Activated CD4-positive, alpha-beta T cell treated with anti-CD3 and anti-CD28 coated beads, Interleukin-2, amount 10 ng/mL, durations not matched to agents 7 days and 5 days (primary cell): ENCODE results near the gene GLIS2. TPM values are rescaled to one million over a fixed set of nuclear protein-coding genes. Genes with fewer than 3 reads are reported as not detected.
"Not testable (repeated sequence)": the region's sequence is repeated elsewhere in the genome, so short reads cannot be mapped to it uniquely, and the experiment has no call there.

ENCODE experiments used
- CTCF ChIA-PET: fragments of 350-600 bp; sonication (Branson Sonifier 250); formaldehyde crosslinking; loops from one replicate; lab custom pipeline; 2021; ENCODE audit warnings: antibody characterized with exemption; lab: Charles Lee
- POLR2A ChIA-PET: fragments of 350-600 bp; sonication (Branson Sonifier 250); formaldehyde crosslinking; loops from one replicate; lab custom pipeline; 2021; ENCODE audit warnings: antibody characterized with exemption; lab: Charles Lee
- DNase-seq: peaks from one replicate; pipeline ENCODE4 v3.0.0-alpha.2; 2020
- H3K27ac Mint-ChIP-seq: one replicate; pipeline ENCODE4 v1.8.0; 2021; ENCODE audit warnings: mild to moderate bottlenecking, moderate library complexity, mixed read lengths
- H3K27me3 Mint-ChIP-seq: one replicate; pipeline ENCODE4 v1.8.0; 2021; ENCODE audit warnings: mixed read lengths
- H3K36me3 Mint-ChIP-seq: one replicate; pipeline ENCODE4 v1.8.0; 2021; ENCODE audit warnings: low read depth, mixed read lengths
- H3K4me1 Mint-ChIP-seq: one replicate; pipeline ENCODE4 v1.8.0; 2021; ENCODE audit warnings: mixed read lengths
- H3K4me3 Mint-ChIP-seq: one replicate; pipeline ENCODE4 v1.8.0; 2021; ENCODE audit warnings: mild to moderate bottlenecking, moderate library complexity, mixed read lengths
- H3K9me3 Mint-ChIP-seq: one replicate; pipeline ENCODE4 v1.8.0; 2021; ENCODE audit warnings: mixed read lengths
- total RNA-seq, 2 experiments: library from RNA; stranded (reverse); gene quantifications; one replicate each; pipeline ENCODE4 v1.2.3, GENCODE V29; 2021

Gene GLIS2
- total RNA-seq, 2 experiments from 2014 or later = 0.12 to 0.17 TPM

DNA sequence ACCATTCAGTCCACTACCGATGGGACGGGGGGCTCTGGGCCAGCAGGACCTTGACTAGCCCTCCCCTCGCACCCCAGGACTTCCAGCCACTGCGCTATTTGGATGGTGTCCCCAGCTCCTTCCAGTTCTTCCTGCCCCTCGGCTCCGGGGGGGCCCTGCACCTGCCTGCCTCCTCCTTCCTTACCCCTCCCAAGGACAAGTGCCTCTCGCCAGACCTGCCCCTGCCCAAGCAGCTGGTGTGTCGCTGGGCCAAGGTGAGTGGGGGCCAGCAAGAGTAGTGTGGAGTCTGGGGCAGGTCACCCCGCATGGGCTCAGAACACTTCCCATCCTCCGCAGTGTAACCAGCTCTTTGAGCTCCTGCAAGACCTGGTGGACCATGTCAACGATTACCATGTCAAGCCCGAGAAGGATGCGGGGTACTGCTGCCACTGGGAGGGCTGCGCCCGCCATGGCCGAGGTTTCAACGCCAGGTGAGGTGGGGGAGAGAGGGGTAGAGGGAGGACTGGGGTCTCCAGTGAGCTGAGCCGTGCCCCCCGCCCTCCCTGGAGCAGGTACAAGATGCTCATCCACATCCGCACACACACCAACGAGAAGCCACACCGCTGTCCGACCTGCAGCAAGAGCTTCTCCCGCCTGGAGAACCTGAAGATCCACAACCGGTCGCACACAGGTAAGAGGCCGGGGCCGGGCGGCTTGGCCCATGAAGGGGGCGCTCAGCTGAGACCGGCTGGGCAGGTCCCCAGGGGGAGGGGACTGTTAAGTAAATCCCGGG lies 19.0 kb downstream of the GLIS2 start:
- Mint-ChIP-seq H3K9me3 (no peaks in the 10 kb centered on the region), H3K27ac (no peak overlapping the region), H3K4me1 (no peaks in the 10 kb centered on the region), H3K36me3 (no peaks in the 10 kb centered on the region), H3K4me3 (no peak overlapping the region), H3K27me3 (no peaks in the 10 kb centered on the region)
- ChIA-PET CTCF (interaction anchor here (0.6 to 1.8 kb wide), 3 partner anchors 14 to 850 kb away, joined by 3 to 4 read pairs (median 4); no protein-coding TSS in a partner anchor), POLR2A (no interaction called here)
- DNase-seq = no peak

DNA sequence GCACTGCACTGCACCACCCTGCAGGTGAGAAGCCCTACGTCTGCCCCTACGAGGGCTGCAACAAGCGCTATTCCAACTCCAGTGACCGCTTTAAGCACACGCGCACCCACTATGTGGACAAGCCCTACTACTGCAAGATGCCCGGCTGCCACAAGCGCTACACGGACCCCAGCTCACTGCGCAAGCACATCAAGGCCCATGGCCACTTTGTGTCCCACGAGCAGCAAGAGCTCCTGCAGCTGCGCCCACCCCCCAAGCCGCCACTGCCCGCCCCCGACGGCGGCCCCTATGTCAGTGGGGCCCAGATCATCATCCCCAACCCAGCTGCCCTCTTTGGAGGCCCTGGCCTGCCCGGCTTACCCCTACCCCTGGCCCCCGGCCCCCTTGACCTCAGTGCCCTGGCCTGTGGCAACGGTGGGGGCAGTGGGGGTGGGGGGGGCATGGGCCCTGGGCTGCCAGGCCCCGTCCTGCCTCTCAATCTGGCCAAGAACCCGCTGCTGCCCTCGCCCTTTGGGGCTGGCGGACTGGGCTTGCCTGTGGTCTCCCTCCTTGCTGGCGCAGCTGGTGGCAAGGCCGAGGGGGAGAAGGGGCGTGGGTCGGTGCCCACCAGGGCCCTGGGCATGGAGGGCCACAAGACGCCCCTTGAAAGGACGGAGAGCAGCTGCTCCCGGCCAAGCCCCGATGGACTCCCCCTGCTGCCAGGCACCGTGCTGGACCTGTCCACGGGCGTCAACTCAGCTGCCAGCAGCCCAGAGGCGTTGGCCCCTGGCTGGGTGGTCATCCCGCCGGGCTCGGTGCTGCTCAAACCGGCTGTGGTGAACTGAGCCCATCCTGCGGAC lies 21.1 kb downstream of the GLIS2 start:
- POLR2A ChIA-PET = interaction anchor here (0.6 kb wide), 1 partner anchor 10 kb away, joined by 4 read pairs; no protein-coding TSS in a partner anchor
- CTCF ChIA-PET = no interaction called here
- Mint-ChIP-seq H3K4me1 (no peaks in the 10 kb centered on the region), H3K27me3 (no peaks in the 10 kb centered on the region), H3K36me3 (no peaks in the 10 kb centered on the region), H3K9me3 (no peaks in the 10 kb centered on the region), H3K4me3 (no peak overlapping the region), H3K27ac (no peak overlapping the region)
- DNase-seq = no peak

DNA sequence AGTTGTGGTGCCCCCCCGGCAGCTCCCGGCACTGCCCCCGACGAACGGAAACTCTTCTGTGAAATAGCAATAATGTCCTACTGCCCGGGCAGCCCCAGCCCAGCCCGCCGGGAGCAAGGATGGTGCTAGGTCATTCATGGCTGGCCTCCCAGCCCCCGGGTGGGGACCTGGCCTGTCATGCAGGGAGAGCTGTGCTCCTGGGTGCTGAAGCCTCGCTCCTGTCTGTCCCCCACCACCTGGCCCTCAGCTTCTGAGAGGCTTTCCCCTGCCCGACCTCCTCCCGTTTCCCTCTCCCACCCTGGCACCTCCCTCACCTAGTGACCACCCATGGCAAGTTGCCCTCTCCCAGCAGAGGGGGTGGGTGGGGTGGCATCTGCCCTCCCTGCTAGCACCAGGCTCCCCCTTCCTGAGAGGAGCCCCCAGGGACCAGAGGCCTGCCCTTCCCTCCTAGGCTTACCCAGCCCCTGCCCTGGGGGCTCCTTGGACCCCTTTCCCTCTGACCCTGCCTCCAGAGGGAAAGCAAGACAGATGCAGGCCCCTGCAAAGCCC lies 21.7 kb downstream of the GLIS2 start:
- ChIA-PET CTCF (interaction anchor here (0.9 kb wide), 1 partner anchor 9 kb away, joined by 6 read pairs; no protein-coding TSS in a partner anchor), POLR2A (no interaction called here)
- no peak for DNase-seq

DNA sequence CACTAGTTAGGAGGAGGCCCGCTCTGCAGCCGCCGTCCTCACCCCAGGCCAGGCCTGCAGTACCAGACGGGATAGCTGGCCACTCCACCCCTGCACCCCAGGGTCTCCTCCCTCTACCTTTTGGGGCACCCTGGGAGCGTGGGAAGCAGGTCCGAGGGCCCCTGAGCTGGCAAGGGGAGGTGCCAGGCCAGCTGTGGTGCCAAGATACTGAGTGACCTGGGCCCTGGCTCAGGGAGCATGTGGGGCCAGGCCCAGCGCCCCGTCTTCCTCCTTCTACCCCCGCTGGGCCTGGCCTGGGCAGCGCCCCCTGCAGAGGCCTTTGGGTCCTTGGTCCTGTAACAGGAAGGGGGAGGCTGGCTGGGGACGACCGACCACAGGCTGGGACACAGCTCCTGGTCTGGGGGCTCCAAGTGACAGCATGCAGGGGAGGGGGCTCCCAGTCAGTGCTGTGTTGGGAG lies 22.3 kb downstream of the GLIS2 start:
- H3K9me3 Mint-ChIP-seq = no peaks in the 10 kb centered on the region
- POLR2A ChIA-PET = no interaction called here
- no peaks in the 10 kb centered on the region for H3K27me3 Mint-ChIP-seq
- CTCF ChIA-PET = interaction anchor here (0.9 kb wide), 1 partner anchor 10 kb away, joined by 6 read pairs; no protein-coding TSS in a partner anchor
- no peak overlapping the region for H3K4me3 Mint-ChIP-seq
- no peak for DNase-seq
- H3K4me1 Mint-ChIP-seq = no peaks in the 10 kb centered on the region
- H3K27ac Mint-ChIP-seq = no peak overlapping the region
- no peaks in the 10 kb centered on the region for H3K36me3 Mint-ChIP-seq

More for the DNA sequence above, 21.7 kb downstream of the GLIS2 start:
- H3K27ac Mint-ChIP-seq = no peak overlapping the region
- no peaks in the 10 kb centered on the region for H3K27me3 Mint-ChIP-seq
- no peaks in the 10 kb centered on the region for H3K9me3 Mint-ChIP-seq
- H3K36me3 Mint-ChIP-seq = no peaks in the 10 kb centered on the region
- no peak overlapping the region for H3K4me3 Mint-ChIP-seq
- H3K4me1 Mint-ChIP-seq = no peaks in the 10 kb centered on the region

DNA sequence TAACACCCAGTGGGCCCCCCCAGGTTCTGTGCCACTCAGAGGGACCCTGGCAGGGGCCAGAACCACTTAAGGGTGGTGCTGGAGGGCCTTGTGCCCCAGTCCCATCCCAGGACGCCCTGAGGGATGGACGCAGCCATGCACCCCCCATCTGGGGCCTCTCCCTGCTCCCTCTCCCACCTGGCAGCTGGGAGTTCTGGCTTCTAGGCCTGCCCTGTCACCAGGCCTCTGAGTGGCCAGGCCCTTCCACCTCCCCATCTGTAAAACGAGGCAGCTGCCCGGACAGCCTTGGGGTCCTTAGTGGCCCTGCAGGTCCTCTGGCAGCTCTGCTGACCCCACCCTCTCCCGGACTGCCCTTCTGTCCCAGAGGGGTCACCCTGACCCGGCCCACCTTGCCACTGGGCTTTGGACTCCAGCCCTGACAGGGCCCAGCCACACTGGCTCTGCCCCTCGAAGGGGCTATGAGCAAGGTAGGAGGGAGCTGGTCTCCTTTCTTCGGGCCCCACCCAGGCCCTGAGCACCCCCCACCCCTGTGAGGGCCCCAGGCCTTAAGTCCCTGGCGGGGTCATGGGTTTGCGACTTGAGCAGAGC lies 22.9 kb downstream of the GLIS2 start:
- H3K9me3 Mint-ChIP-seq = no peaks in the 10 kb centered on the region
- ChIA-PET POLR2A (interaction anchor here (0.7 kb wide), 1 partner anchor 9 kb away, joined by 3 read pairs; no protein-coding TSS in a partner anchor), CTCF (interaction anchor here (0.7 to 1.0 kb wide), 2 partner anchors 9 to 10 kb away, joined by 3 to 4 read pairs; no protein-coding TSS in a partner anchor)

DNA sequence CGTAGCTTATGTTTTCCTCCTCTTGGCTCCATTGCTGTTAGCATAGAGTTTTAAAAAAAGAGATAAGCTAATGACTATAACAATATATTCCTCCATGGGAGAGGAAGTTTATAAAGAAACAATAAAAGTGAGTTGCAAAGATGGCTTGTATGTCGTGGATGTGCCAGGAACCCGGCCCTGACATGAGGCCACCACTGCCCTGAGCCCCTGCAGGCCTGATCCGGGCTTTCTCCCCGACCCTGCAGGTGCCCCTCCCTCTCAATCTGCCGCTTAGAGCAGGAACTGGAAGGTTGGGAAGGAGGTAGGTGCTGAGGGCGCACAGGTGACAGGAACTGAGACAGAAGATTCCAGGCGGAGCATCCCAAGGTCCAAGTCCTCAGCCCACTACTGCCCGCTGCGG lies 23.6 kb downstream of the GLIS2 start:
- Mint-ChIP-seq H3K36me3 (no peaks in the 10 kb centered on the region), H3K9me3 (no peaks in the 10 kb centered on the region), H3K4me1 (no peaks in the 10 kb centered on the region), H3K27ac (no peak overlapping the region), H3K4me3 (no peak overlapping the region), H3K27me3 (no peaks in the 10 kb centered on the region)
- CTCF ChIA-PET = interaction anchor here (0.7 to 1.0 kb wide), 3 partner anchors 9 to 357 kb away, joined by 3 to 4 read pairs (median 3); no protein-coding TSS in a partner anchor
- POLR2A ChIA-PET = interaction anchor here (0.7 kb wide), 1 partner anchor 8 kb away, joined by 3 read pairs; no protein-coding TSS in a partner anchor
- no peak for DNase-seq

More for the DNA sequence above, 22.9 kb downstream of the GLIS2 start:
- no peaks in the 10 kb centered on the region for H3K36me3 Mint-ChIP-seq
- DNase-seq = no peak
- no peak overlapping the region for H3K27ac Mint-ChIP-seq
- H3K27me3 Mint-ChIP-seq = no peaks in the 10 kb centered on the region
- no peaks in the 10 kb centered on the region for H3K4me1 Mint-ChIP-seq
- no peak overlapping the region for H3K4me3 Mint-ChIP-seq

DNA sequence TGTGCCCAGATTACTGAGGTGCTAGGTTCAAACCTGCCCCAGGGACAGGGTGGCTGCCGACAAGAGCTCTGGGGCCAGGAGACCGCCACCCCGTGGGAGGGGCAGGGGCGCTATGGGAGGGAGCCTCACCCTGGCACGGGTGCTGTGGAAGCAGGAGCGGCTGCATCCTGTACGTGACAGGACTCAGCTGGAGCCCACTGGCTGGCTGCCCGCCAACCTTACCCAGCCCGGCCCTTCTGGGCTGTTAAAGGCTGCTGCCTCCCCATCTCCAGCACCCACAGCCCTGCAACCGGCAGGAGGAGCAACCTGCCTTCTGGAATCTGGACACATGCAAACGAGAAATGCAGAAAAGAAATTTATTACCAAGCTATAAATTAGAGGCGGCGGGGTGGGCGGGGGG lies 24.0 kb downstream of the GLIS2 start:
- Mint-ChIP-seq H3K4me1 (no peaks in the 10 kb centered on the region), H3K27ac (no peak overlapping the region), H3K27me3 (no peaks in the 10 kb centered on the region), H3K4me3 (no peak overlapping the region), H3K9me3 (no peaks in the 10 kb centered on the region), H3K36me3 (no peaks in the 10 kb centered on the region)
- ChIA-PET CTCF (interaction anchor here (1.0 to 1.3 kb wide), 4 partner anchors 10 to 357 kb away, joined by 3 to 5 read pairs (median 4); no protein-coding TSS in a partner anchor), POLR2A (no interaction called here)
- no peak for DNase-seq

DNA sequence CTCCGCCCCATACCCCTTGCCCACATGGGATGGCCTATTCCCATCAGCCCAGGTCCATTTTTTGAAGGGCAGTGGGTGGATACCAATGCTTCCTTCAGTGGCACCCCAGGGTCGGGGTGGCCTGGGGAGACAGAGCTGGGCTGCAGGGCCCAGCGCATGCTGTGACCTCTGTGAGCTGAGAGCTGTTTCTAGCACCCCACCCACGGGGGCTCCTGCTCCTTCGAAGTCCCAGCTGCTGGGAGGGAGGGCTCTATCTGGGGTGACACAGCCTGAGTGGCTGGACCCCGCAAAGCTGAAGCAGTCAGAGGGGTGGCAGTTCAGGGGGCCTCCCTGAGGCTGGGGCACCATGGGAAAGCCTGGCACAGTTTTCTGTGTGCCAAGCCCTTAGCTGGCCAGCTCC lies 24.6 kb downstream of the GLIS2 start:
- DNase-seq = no peak
- Mint-ChIP-seq H3K27ac (no peak overlapping the region), H3K4me3 (no peak overlapping the region), H3K4me1 (no peaks in the 10 kb centered on the region), H3K9me3 (no peaks in the 10 kb centered on the region), H3K36me3 (no peaks in the 10 kb centered on the region), H3K27me3 (no peaks in the 10 kb centered on the region)
- POLR2A ChIA-PET = interaction anchor here (0.5 kb wide), 1 partner anchor 165 kb away, joined by 3 read pairs; no protein-coding TSS in a partner anchor
- CTCF ChIA-PET = interaction anchor here (0.5 to 1.7 kb wide), 5 partner anchors 11 to 84 kb away, joined by 3 to 5 read pairs (median 4); no protein-coding TSS in a partner anchor

DNA sequence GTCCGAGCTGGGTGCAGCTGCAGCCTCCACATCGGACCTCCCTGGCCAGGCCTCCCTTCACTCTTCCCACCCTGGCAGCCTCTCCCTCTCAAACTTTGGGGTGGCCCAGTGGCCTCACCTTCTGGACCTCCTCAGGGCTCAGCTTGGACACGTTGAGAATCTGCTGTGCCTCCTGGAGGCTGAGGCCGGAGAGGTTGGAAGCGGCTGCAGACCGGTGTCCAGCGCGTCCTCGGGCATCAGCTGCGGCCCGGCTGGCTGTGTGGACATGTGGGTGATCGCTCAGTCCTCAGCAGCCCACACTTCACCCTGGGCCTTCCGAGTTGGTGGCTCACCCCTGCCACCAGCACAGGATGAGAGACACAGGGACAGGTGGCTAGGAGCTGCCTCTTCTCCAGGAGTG lies 25.4 kb downstream of the GLIS2 start:
- ChIA-PET CTCF (interaction anchor here (0.5 to 1.7 kb wide), 5 partner anchors 11 to 84 kb away, joined by 3 to 5 read pairs (median 4); no protein-coding TSS in a partner anchor), POLR2A (no interaction called here)
- DNase-seq = no peak
- no peaks in the 10 kb centered on the region for H3K36me3 Mint-ChIP-seq
- H3K4me1 Mint-ChIP-seq = peaks cover 2% of the 10 kb centered on the region
- no peaks in the 10 kb centered on the region for H3K27me3 Mint-ChIP-seq
- no peak overlapping the region for H3K27ac Mint-ChIP-seq
- H3K4me3 Mint-ChIP-seq = no peak overlapping the region
- no peaks in the 10 kb centered on the region for H3K9me3 Mint-ChIP-seq

DNA sequence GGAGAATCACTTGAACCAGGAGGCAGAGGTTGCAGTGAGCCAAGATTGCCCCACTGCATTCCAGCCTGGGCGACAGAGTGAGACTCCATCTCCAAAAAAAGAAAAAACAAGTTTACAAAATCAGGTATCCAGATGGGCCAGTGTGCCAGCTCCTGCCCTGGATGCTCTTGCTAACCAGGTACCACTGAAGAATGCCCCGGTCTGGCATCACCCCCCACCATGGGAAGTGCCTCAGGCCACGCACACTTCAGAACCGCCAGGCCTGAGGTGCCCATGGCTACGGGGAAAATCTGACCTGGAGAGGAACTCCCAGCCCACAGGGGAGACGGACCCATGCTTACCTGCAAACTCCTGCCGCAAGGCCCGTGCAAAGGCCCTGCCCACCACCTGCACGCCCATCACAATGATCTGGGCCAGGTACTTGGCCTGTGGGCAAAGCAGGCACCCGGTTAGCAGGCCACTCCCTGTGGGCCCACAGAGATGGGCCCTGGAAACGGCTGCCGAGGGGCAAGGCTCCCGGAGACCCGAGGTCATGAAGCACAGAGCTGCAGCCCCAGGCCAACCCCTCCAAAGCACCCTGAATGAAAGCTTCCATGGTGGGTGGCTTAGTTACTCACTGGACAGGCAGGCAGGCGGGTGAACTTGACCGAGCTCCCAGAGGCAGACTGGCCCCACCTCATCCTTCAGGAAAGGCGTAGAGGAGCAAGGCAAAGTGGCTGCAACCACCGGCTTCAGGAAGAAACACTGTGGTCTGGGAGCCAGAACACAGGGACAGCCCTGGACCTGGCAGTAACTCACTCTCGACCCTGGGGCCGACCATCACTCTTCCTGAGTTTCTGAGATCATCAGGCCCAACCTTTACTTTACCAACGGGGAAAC lies 27.2 kb downstream of the GLIS2 start:
- no peaks in the 10 kb centered on the region for H3K9me3 Mint-ChIP-seq
- no peaks in the 10 kb centered on the region for H3K36me3 Mint-ChIP-seq
- H3K27me3 Mint-ChIP-seq = no peaks in the 10 kb centered on the region
- H3K4me3 Mint-ChIP-seq = no peak overlapping the region
- ChIA-PET CTCF (interaction anchor here (0.6 to 0.7 kb wide), 2 partner anchors 54 to 60 kb away, joined by 3 read pairs; no protein-coding TSS in a partner anchor), POLR2A (no interaction called here)
- no peak overlapping the region for H3K27ac Mint-ChIP-seq
- peaks cover 3% of the 10 kb centered on the region for H3K4me1 Mint-ChIP-seq
- DNase-seq = no peak

DNA sequence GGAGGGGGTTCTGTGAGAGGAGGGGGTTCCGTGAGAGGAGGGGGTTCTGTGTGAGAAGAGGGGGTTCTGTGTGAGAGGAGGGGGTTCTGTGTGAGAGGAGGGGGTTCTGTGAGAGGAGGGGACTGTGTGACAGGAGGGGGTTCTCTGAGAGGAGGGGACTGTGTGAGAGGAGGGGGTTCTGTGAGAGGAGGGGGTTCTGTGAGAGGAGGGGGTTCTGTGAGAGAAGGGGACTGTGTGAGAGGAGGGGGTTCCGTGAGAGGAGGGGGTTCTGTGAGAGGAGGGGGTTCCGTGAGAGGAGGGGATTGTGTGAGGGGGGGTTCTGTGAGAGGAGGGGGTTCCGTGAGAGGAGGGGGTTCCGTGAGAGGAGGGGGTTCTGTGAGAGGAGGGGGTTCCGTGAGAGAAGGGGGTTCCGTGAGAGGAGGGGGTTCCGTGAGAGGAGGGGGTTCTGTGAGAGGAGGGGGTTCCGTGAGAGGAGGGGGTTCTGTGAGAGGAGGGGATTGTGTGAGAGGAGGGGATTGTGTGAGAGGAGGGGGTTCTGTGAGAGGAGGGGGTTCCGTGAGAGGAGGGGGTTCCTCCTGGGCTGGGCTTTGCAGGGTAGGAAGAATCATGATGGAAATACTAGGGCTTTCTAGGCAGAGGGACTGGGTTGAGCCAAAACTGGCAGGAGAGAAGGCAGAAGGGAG lies 28.6 kb downstream of the GLIS2 start:
- H3K9me3 Mint-ChIP-seq, H3K36me3 Mint-ChIP-seq, H3K27me3 Mint-ChIP-seq, H3K27ac Mint-ChIP-seq, DNase-seq, CTCF ChIA-PET, POLR2A ChIA-PET, H3K4me3 Mint-ChIP-seq: not testable (repeated sequence)
- H3K4me1 Mint-ChIP-seq = peaks cover 10% of the 10 kb centered on the region
